Liver (tissue), 9 donors: ENCODE measurements around the gene SCARB1. TPM values are rescaled to one million over a fixed set of nuclear protein-coding genes. Genes with fewer than 3 reads are reported as not detected.

Experiments
- DNase-seq: peaks from one replicate; pipeline ENCODE4 v3.0.0-alpha.2; 2017; ENCODE audit warnings: low spot score
- H3K27ac ChIP-seq, 2 donors: one replicate each; pipeline ENCODE4 v1.7.0; 2013; ENCODE audit warnings: inconsistent platforms in 2 of 2, low read length in 2 of 2, control low read depth in 1 of 2, low read depth in 1 of 2, mild to moderate bottlenecking in 1 of 2
- H3K27me3 ChIP-seq, 4 donors: one replicate each; pipeline versions ENCODE4 v1.6.1 to v1.7.0; 2013; ENCODE audit warnings: low read length in 3 of 4, inconsistent platforms in 1 of 4, mild to moderate bottlenecking in 1 of 4, moderate library complexity in 1 of 4; ENCODE audit not compliant: control insufficient read depth in 4 of 4, insufficient read depth in 4 of 4
- H3K36me3 ChIP-seq, 4 donors: one replicate each; pipeline versions ENCODE4 v1.6.1 to v1.7.0; 2013; ENCODE audit warnings: low read length in 3 of 4, mild to moderate bottlenecking in 3 of 4, low read depth in 1 of 4, moderate library complexity in 1 of 4; ENCODE audit not compliant: control insufficient read depth in 4 of 4, insufficient read depth in 3 of 4
- H3K4me1 ChIP-seq, 4 donors: one replicate each; pipeline versions ENCODE4 v1.6.1 to v1.7.0; 2013; ENCODE audit warnings: low read length in 3 of 4, mild to moderate bottlenecking in 3 of 4, moderate library complexity in 1 of 4; ENCODE audit not compliant: control insufficient read depth in 4 of 4, insufficient read depth in 4 of 4
- H3K4me3 ChIP-seq, 3 donors: one replicate each; pipeline versions ENCODE4 v1.6.1 to v1.7.0; 2013; ENCODE audit warnings: low read length in 3 of 3, control low read depth in 1 of 3, low read depth in 1 of 3, mild to moderate bottlenecking in 1 of 3
- H3K9ac ChIP-seq, 2 donors: one replicate each; pipeline ENCODE4 v1.7.0; 2013; ENCODE audit warnings: low read length in 2 of 2, mild to moderate bottlenecking in 2 of 2, moderate library complexity in 2 of 2, control low read depth in 1 of 2, low read depth in 1 of 2
- H3K9me3 ChIP-seq, 4 donors: one replicate each; pipeline versions ENCODE4 v1.6.1 to v1.7.0; 2013; ENCODE audit warnings: low read length in 3 of 4; ENCODE audit not compliant: control insufficient read depth in 4 of 4
- CTCF ChIP-seq: fragments of 150-350 bp; IDR thresholded peaks from 2 replicates; pipeline ENCODE4 v1.5.1; 2017; ENCODE audit warnings: improper control_type of control experiment, low read depth, low read length; ENCODE audit not compliant: missing input control
- EGR1 ChIP-seq, 2 donors: IDR thresholded peaks; 2 replicates each; pipeline ENCODE4 v1.6.1; 2016 to 2018; ENCODE audit warnings: antibody characterized with exemption in 2 of 2, low read depth in 2 of 2
- FOXA2 ChIP-seq: IDR thresholded peaks from 2 replicates; pipeline ENCODE4 v1.6.1; 2016; ENCODE audit warnings: antibody characterized with exemption
- HNF4A ChIP-seq, 2 donors: conservative IDR thresholded peaks; 2 replicates each; pipeline ENCODE4 v1.6.1; 2016; ENCODE audit warnings: antibody characterized with exemption in 2 of 2, mild to moderate bottlenecking in 2 of 2
- HNF4G ChIP-seq: IDR thresholded peaks from 2 replicates; pipeline ENCODE4 v1.6.1; 2016; ENCODE audit warnings: antibody characterized with exemption
- JUND ChIP-seq, 2 donors: IDR thresholded peaks; 2 replicates each; pipeline ENCODE4 v1.6.1; 2016; ENCODE audit warnings: antibody characterized with exemption in 2 of 2
- NR2F2 ChIP-seq: IDR thresholded peaks from 2 replicates; pipeline ENCODE4 v1.6.1; 2016; ENCODE audit warnings: antibody characterized with exemption
- RAD21 ChIP-seq, 2 donors: IDR thresholded peaks; 2 replicates each; pipeline ENCODE4 v1.6.1; 2016; ENCODE audit warnings: antibody characterized with exemption in 2 of 2, mild to moderate bottlenecking in 2 of 2
- REST ChIP-seq: IDR thresholded peaks from 2 replicates; pipeline ENCODE4 v1.6.1; 2016; ENCODE audit warnings: antibody characterized with exemption, mild to moderate bottlenecking
- RXRA ChIP-seq, 2 donors: IDR thresholded peaks; 2 replicates each; pipeline ENCODE4 v1.6.1; 2017 to 2018; ENCODE audit warnings: antibody characterized with exemption in 2 of 2, mild to moderate bottlenecking in 1 of 2
- SP1 ChIP-seq: IDR thresholded peaks from 2 replicates; pipeline ENCODE4 v1.6.1; 2018; ENCODE audit warnings: antibody characterized with exemption, mild to moderate bottlenecking
- TAF1 ChIP-seq: conservative IDR thresholded peaks from 2 replicates; pipeline ENCODE4 v1.6.1; 2016; ENCODE audit warnings: antibody characterized with exemption, mild to moderate bottlenecking
- YY1 ChIP-seq: IDR thresholded peaks from 2 replicates; pipeline ENCODE4 v1.6.1; 2016; ENCODE audit warnings: antibody characterized with exemption, mild to moderate bottlenecking
- WGBS: extraction: QIAGEN DNeasy Blood & Tissue Kit; methylation state at CpG from one replicate; pipeline ENCODE4 v1.1.7; 2013; 5-methylcytosine and 5-hydroxymethylcytosine counted together
- polyA plus RNA-seq, 2 donors: library from polyadenylated mRNA; stranded (reverse) in 1 of 2; unstranded in 1 of 2; fragments of 200-250 nt in 1 of 2; fragments of >200 nt in 1 of 2; fragmentation: Nextera tagmentation in 1 of 2; extraction: Ambion mirVana in 1 of 2; gene quantifications; one replicate each; pipeline versions ENCODE4 v1.2.1 to v1.2.3, GENCODE V29; 2013 to 2015
- total RNA-seq, 2 donors: library from RNA; depleted of rRNA; stranded (reverse); fragments of >200 nt; gene quantifications; one replicate each; pipeline ENCODE4 v1.2.3, GENCODE V29; 2014
- TF ChIP-seq, protein P1 (sequence below): IDR thresholded peaks from 2 replicates; pipeline ENCODE4 v1.6.1; 2016; ENCODE audit warnings: antibody characterized with exemption
- TF ChIP-seq, protein P2 (sequence below): IDR thresholded peaks from 2 replicates; pipeline ENCODE4 v1.6.1; 2016; ENCODE audit warnings: antibody characterized with exemption
- donor health status: healthy.
- donor health status: healthy.
- donor health status: healthy.
- donor health status: healthy.
- donor health status: healthy.

SCARB1 gene
- total and polyA plus RNA-seq, 4 donors: 85.3 to 289 (median 141) TPM

GRCh38 chr12:124774462-124775167, 89.0 kb downstream of the SCARB1 start:
- peak overlapping the region in 2 of 3 donors; percentile 16 to 38 for H3K4me3 ChIP-seq

DNA sequence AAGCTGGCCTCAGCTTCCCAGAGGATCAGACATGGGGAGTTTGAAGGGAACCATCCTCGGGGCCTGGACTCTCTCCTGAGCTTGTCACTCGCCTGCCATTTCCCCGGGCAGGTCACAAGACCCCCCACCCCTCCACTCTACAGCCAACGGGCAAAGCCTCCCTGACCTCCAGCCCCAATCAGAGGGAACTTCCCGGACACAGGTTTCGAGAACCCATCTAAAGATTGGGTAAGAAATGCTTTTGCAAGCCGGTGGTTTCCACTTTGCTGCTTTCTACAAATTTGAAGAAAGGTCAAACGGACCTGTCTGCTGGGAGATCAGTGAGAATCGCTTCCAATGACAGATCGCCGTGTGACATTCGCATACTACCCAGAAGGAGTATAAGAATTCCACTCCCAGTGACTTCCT, 89.6 kb downstream of the SCARB1 start:
- H3K27me3 ChIP-seq: no peaks in the 10 kb centered on the region
- 17% methylated on average over 12 of the region's 12 CpGs for WGBS
- H3K9ac ChIP-seq: peak overlapping the region in 1 of 2 donors; percentile 26
- TF ChIP-seq EGR1 (IDR thresholded peaks at IDR 0.05; ENCODE audit: low read depth in 2 of 2) (peak in 1 of 2 donors; percentile 36), JUND (IDR thresholded peaks at IDR 0.05) (peak; percentile 4 to 25), REST (no peak), NR2F2 (peak; percentile 28), SP1 (peak; percentile 81), HNF4A (conservative IDR thresholded peaks at IDR 0.05) (peak; percentile 35 to 48), YY1 (peak; percentile 13), RAD21 (IDR thresholded peaks at IDR 0.05) (peak in 1 of 2 donors; percentile 26), FOXA2 (no peak), HNF4G (no peak), RXRA (IDR thresholded peaks at IDR 0.05) (peak; percentile 73 to 83)
- TF ChIP-seq, protein P1, sequence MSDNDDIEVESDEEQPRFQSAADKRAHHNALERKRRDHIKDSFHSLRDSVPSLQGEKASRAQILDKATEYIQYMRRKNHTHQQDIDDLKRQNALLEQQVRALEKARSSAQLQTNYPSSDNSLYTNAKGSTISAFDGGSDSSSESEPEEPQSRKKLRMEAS: peak; percentile 59
- peaks cover 17 to 44% (median 34%) of the 10 kb centered on the region in 4 donors for H3K4me1 ChIP-seq
- peak overlapping the region; percentile 80 to 82 for H3K27ac ChIP-seq
- no peaks in the 10 kb centered on the region for H3K9me3 ChIP-seq
- H3K4me3 ChIP-seq: peak overlapping the region in 1 of 3 donors; percentile 16
- no peak for DNase-seq
- H3K36me3 ChIP-seq: no peaks in the 10 kb centered on the region

More at GRCh38 chr12:124774462-124775167, 89.0 kb downstream of the SCARB1 start:
- Histone ChIP-seq H3K27me3 (no peaks in the 10 kb centered on the region), H3K9ac (peak overlapping the region; percentile 6 to 26), H3K27ac (peak overlapping the region; percentile 80 to 82), H3K4me1 (peaks cover 17 to 44% (median 34%) of the 10 kb centered on the region in 4 donors), H3K36me3 (no peaks in the 10 kb centered on the region), H3K9me3 (no peaks in the 10 kb centered on the region)
- no peak for DNase-seq
- 29% methylated on average over 15 of the region's 15 CpGs for WGBS
- TF ChIP-seq HNF4G (no peak), RAD21 (IDR thresholded peaks at IDR 0.05) (peak in 1 of 2 donors; percentile 25), SP1 (peak; percentile 15)

DNA sequence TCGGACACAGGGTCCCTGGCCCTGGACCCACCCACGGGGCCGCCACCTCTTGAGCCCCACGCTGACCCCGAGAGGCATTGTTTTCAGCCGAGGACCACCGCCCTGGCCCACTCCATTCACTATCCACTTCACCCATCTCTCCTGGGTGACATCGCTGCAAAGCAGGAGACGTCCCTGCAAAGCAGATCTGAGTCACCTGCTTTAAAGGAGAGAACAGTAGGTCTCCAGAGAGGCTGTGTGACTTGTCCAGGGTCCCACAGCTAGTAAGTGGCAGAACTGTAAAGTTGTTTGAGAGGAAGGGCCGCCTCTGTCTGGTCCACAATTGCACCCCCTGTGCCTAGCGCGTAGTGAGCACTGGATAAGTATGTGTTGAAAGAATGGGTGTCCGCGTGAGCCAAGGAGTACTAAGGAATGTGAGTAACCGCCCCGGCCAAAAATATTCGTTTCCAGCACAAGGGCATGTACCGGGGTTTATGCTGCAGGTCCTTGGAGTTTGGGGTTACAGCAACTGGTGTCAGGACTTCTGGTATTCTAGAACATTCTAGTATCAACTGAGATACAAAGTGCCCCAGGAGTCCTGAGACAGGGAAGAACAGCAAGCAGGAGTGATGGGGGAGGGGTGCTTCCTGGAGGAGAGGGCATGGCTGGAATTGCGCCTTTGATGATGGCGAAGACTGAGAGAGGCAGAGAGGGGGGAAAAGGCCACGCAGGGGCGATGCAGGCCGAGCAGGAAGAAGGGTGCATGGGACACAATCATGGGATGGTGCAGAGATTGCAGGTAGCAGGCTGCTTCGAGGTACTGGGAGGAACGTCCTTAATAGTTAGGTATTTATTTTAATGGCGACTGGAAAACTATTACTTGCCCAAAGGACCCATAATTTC, 91.1 kb downstream of the SCARB1 start:
- H3K27me3 ChIP-seq: no peaks in the 10 kb centered on the region
- WGBS: 74% methylated on average over 26 of the region's 26 CpGs
- H3K36me3 ChIP-seq: no peaks in the 10 kb centered on the region
- DNase-seq: no peak
- H3K4me3 ChIP-seq: no peak overlapping the region
- H3K9me3 ChIP-seq: no peaks in the 10 kb centered on the region
- H3K4me1 ChIP-seq: peaks cover 8 to 32% (median 26%) of the 10 kb centered on the region in 4 donors
- H3K9ac ChIP-seq: no peak overlapping the region
- no peak overlapping the region for H3K27ac ChIP-seq
- no peak for TF ChIP-seq CTCF
- TF ChIP-seq TAF1: no peak
- TF ChIP-seq REST: no peak
- no peak for TF ChIP-seq NR2F2
- TF ChIP-seq RAD21 (IDR thresholded peaks at IDR 0.05): no peak
- TF ChIP-seq, protein P2, sequence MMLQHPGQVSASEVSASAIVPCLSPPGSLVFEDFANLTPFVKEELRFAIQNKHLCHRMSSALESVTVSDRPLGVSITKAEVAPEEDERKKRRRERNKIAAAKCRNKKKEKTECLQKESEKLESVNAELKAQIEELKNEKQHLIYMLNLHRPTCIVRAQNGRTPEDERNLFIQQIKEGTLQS: no peak
- TF ChIP-seq SP1: no peak
- no peak for TF ChIP-seq FOXA2
- no peak for TF ChIP-seq YY1
